ENCODE measurements around the gene KLHDC8B.
"Not testable (repeated sequence)": the region's sequence is repeated elsewhere in the genome, so short reads cannot be mapped to it uniquely, and the experiment has no call there.

Gene KLHDC8B

GRCh38 chr3:49217688-49218470 is 46.5 kb downstream of the KLHDC8B start:
- ChIA-PET CTCF (no interaction called here), POLR2A (no interaction called here)
- TF ChIP-seq FOXM1 (IDR thresholded peaks at IDR 0.05; ENCODE audit: borderline replicate concordance), result no peak
- TF ChIP-seq LEF1 (IDR thresholded peaks at IDR 0.05; ENCODE audit: borderline replicate concordance), result no peak
- no peak for TF ChIP-seq PKNOX1 (IDR thresholded peaks at IDR 0.05)
- TF ChIP-seq ARNT (IDR thresholded peaks at IDR 0.05), result no peak
- TF ChIP-seq SP1 (IDR thresholded peaks at IDR 0.05), result no peak
- no peak for TF ChIP-seq NFRKB (IDR thresholded peaks at IDR 0.05)
- TF ChIP-seq SUZ12 (IDR thresholded peaks at IDR 0.05), result no peak
- no peak for TF ChIP-seq BHLHE40 (IDR thresholded peaks at IDR 0.05; ENCODE audit: borderline replicate concordance)
- TF ChIP-seq CTBP1 (IDR thresholded peaks at IDR 0.05; ENCODE audit: borderline replicate concordance), result no peak
- TF ChIP-seq L3MBTL2 (conservative IDR thresholded peaks at IDR 0.05), result no peak
- no peak for TF ChIP-seq ELF4 (IDR thresholded peaks at IDR 0.05)
- no peak for TF ChIP-seq FOXA1 (IDR thresholded peaks at IDR 0.05)
- no peak for TF ChIP-seq TARDBP (IDR thresholded peaks at IDR 0.05)
- no peak for TF ChIP-seq ZNF384 (IDR thresholded peaks at IDR 0.05)
- no peak for TF ChIP-seq FOXK2 (IDR thresholded peaks at IDR 0.05)
- TF ChIP-seq HDGF (IDR thresholded peaks at IDR 0.05; ENCODE audit: borderline replicate concordance), result no peak
- DNase-seq (ENCODE audit: extremely low spot score), result no peak

- DNase-seq (ENCODE audit: extremely low spot score); CTCF ChIA-PET; POLR2A ChIA-PET: not testable (repeated sequence)
These were observed 47.1 kb downstream of the KLHDC8B start for GRCh38 chr3:49218471-49218989.

GRCh38 chr3:49219132-49219531 is 47.7 kb downstream of the KLHDC8B start:
- ChIA-PET CTCF (no interaction called here), POLR2A (no interaction called here)
- no peak for TF ChIP-seq ARNT (IDR thresholded peaks at IDR 0.05)
- TF ChIP-seq ZNF384 (IDR thresholded peaks at IDR 0.05), result no peak
- TF ChIP-seq SP1 (IDR thresholded peaks at IDR 0.05), result no peak
- no peak for TF ChIP-seq BHLHE40 (IDR thresholded peaks at IDR 0.05; ENCODE audit: borderline replicate concordance)
- no peak for TF ChIP-seq NFRKB (IDR thresholded peaks at IDR 0.05)
- no peak for DNase-seq (ENCODE audit: extremely low spot score)

GRCh38 chr3:49220985-49221563 is 49.7 kb downstream of the KLHDC8B start:
- POLR2A ChIA-PET; DNase-seq (ENCODE audit: extremely low spot score): not testable (repeated sequence)
- CTCF ChIA-PET, result interaction anchor here (0.6 kb wide), 1 partner anchor 112 kb away, joined by 5 read pairs; no protein-coding TSS in a partner anchor

- TF ChIP-seq FOXM1 (IDR thresholded peaks at IDR 0.05; ENCODE audit: borderline replicate concordance) (no peak), HDGF (IDR thresholded peaks at IDR 0.05; ENCODE audit: borderline replicate concordance) (no peak), PKNOX1 (IDR thresholded peaks at IDR 0.05) (no peak), LEF1 (IDR thresholded peaks at IDR 0.05; ENCODE audit: borderline replicate concordance) (no peak), L3MBTL2 (conservative IDR thresholded peaks at IDR 0.05) (no peak), FOXK2 (IDR thresholded peaks at IDR 0.05) (no peak), FOXA1 (IDR thresholded peaks at IDR 0.05) (no peak), ZNF384 (IDR thresholded peaks at IDR 0.05) (no peak), SUZ12 (IDR thresholded peaks at IDR 0.05) (no peak), ELF4 (IDR thresholded peaks at IDR 0.05) (no peak)
- DNase-seq (ENCODE audit: extremely low spot score), result no peak
- ChIA-PET POLR2A (no interaction called here), CTCF (no interaction called here)
These were observed 50.6 kb downstream of the KLHDC8B start for GRCh38 chr3:49222002-49222401.

All from HEK293T (cell line).